Psoas muscle (tissue), 8 donors: ENCODE data around the gene PLSCR4. TPM values are rescaled to one million over a fixed set of nuclear protein-coding genes. Genes with fewer than 3 reads are reported as not detected.

Source experiments
- ATAC-seq, 4 donors: fragments of 200-7000 bp; cut with Tn5 transposase; one replicate each; pipeline ENCODE4 v1.9.1; 2020; ENCODE audit warnings: moderate library complexity in 3 of 4, mild to moderate bottlenecking in 2 of 4
- DNase-seq, 2 donors: peaks; one replicate each; pipeline ENCODE4 v3.0.0-alpha.2; 2020
- H3K27ac ChIP-seq: fragments of 200-600 bp; one replicate; pipeline ENCODE4 v1.8.0; 2022
- H3K27me3 ChIP-seq, 3 donors: fragments of 200-600 bp in 1 of 3; one replicate each; pipeline versions ENCODE4 v1.6.1 to v1.8.0; 2013 to 2022; ENCODE audit warnings: low read length in 2 of 3, mild to moderate bottlenecking in 2 of 3, moderate library complexity in 1 of 3; ENCODE audit not compliant: insufficient read depth in 3 of 3
- H3K36me3 ChIP-seq, 2 donors: fragments of 200-600 bp in 1 of 2; one replicate each; pipeline versions ENCODE4 v1.6.1 to v1.8.0; 2013 to 2022; ENCODE audit warnings: low read depth in 1 of 2, mild to moderate bottlenecking in 1 of 2, moderate library complexity in 1 of 2; ENCODE audit not compliant: insufficient read depth in 1 of 2
- H3K4me1 ChIP-seq: fragments of 200-600 bp; one replicate; pipeline ENCODE4 v1.8.0; 2022
- H3K4me3 ChIP-seq: fragments of 200-600 bp; one replicate; pipeline ENCODE4 v1.8.0; 2022; ENCODE audit warnings: mild to moderate bottlenecking
- H3K9me3 ChIP-seq: fragments of 200-600 bp; one replicate; pipeline ENCODE4 v1.8.0; 2022
- CTCF ChIP-seq: fragments of 200-600 bp; IDR thresholded peaks from one replicate; pipeline ENCODE4 v1.8.0; 2022; ENCODE audit warnings: antibody characterized with exemption
- WGBS, 3 donors: extraction: QIAGEN DNeasy Blood & Tissue Kit; methylation state at CpG; one replicate each; pipeline versions ENCODE4 v1.1.6 to v1.1.7; 2013; 5-methylcytosine and 5-hydroxymethylcytosine counted together
- intact Hi-C, 2 donors: fragments of 100-400 bp; cut with DNase I; formaldehyde crosslinking; loops; one replicate each; pipeline versions ENCODE4 v1.11.0 to v1.14.2; 2022
- polyA plus RNA-seq, 3 donors: library from polyadenylated mRNA; stranded (reverse); fragments of 200-250 nt; gene quantifications; one replicate each; pipeline ENCODE4 v1.2.3, GENCODE V29; 2013
- total RNA-seq, 4 donors: library from RNA; stranded (reverse); fragmentation: NEBNext Ultra II Directional in 2 of 4; extraction: Animal tissue kit (Norgen Biotek cat#: 25700) in 2 of 4; gene quantifications; one replicate each; pipeline versions ENCODE4 v1.2.1 to v1.2.4, GENCODE V29; 2021 to 2023
- donor health status: healthy with polysubstance abuse.
- donor health status: DM: no; HTN: no; CAD: no; lungs with moderate emphysema.
- donor health status: Bipolar disorder and iron deficiency.
- donor health status: healthy.
- donor health status: DM: yes; HTN: yes; CAD: no.
- donor health status: DM: no; HTN: no; CAD: no.
- donor health status: DM: no; HTN: no; CAD: no.
- donor health status: DM: yes; HTN: yes; CAD: no.

PLSCR4 gene
- total and polyA plus RNA-seq, 7 donors, result 2.0 to 13.5 (median 3.6) TPM

GRCh38 chr3:146217324-146217723 is 33.6 kb downstream of the PLSCR4 start:
- 84 to 98% (median 87%) methylated on average over 2 of the region's 2 CpGs for WGBS, 3 donors

DNA sequence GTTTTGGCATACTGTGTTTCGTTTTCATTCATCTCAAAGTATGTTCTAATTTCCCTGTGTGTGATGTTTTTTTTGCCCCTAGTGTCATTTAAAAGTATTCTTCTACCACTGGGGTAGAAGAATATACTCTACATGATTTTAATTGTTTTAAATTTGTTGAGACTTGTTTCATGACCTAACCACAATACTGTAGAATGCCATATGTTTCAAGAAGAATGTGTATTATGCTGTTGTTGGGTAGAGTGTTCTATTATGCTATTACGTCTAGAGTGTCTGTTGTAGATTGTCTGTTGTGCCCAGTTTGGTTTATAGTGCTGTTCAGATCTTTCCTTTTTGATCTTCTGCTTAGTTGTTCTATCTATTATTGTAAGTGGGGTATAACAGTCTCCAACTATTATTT is 36.4 kb downstream of the PLSCR4 start:
- ATAC-seq (no peak), DNase-seq (no peak)
- Histone ChIP-seq H3K4me1 (no peaks in the 10 kb centered on the region), H3K9me3 (no peaks in the 10 kb centered on the region), H3K27me3 (no peaks in the 10 kb centered on the region), H3K27ac (no peak overlapping the region), H3K36me3 (no peaks in the 10 kb centered on the region), H3K4me3 (no peak overlapping the region)
- 92 to 97% (median 96%) methylated on average over 2 of the region's 2 CpGs for WGBS, 3 donors
- intact Hi-C loops, result loop anchor here in 1 of 2 donors (10.0 kb wide), 1 partner anchor 360 kb away; no protein-coding TSS in a partner anchor
- no peak for TF ChIP-seq CTCF

More at GRCh38 chr3:146217324-146217723, 33.6 kb downstream of the PLSCR4 start:
- H3K9me3 ChIP-seq, result no peaks in the 10 kb centered on the region
- no peaks in the 10 kb centered on the region for H3K27me3 ChIP-seq
- TF ChIP-seq CTCF, result no peak
- intact Hi-C loops, result loop anchor here (5.0 to 10.0 kb wide), 2 partner anchors 110 to 357 kb away; no protein-coding TSS in a partner anchor
- DNase-seq (no peak), ATAC-seq (no peak)
- no peak overlapping the region for H3K27ac ChIP-seq
- no peaks in the 10 kb centered on the region for H3K4me1 ChIP-seq
- no peaks in the 10 kb centered on the region for H3K36me3 ChIP-seq
- no peak overlapping the region for H3K4me3 ChIP-seq

GRCh38 chr3:146209371-146209770 is 41.5 kb downstream of the PLSCR4 start:
- DNase-seq (no peak), ATAC-seq (no peak)
- no peaks in the 10 kb centered on the region for H3K27me3 ChIP-seq
- no peaks in the 10 kb centered on the region for H3K4me1 ChIP-seq
- H3K27ac ChIP-seq, result no peak overlapping the region
- H3K4me3 ChIP-seq, result no peak overlapping the region
- peaks cover 0 to 8% of the 10 kb centered on the region in 2 donors for H3K36me3 ChIP-seq
- intact Hi-C loops, result no loop called here
- TF ChIP-seq CTCF, result no peak
- H3K9me3 ChIP-seq, result no peaks in the 10 kb centered on the region

- H3K4me3 ChIP-seq, result no peak overlapping the region
- no peaks in the 10 kb centered on the region for H3K27me3 ChIP-seq
- ATAC-seq, result no peak
- intact Hi-C loops, result no loop called here
- H3K36me3 ChIP-seq, result peaks cover 0 to 8% of the 10 kb centered on the region in 2 donors
- H3K9me3 ChIP-seq, result no peaks in the 10 kb centered on the region
- no peak for TF ChIP-seq CTCF
- peaks cover 13% of the 10 kb centered on the region for H3K4me1 ChIP-seq
- no peak overlapping the region for H3K27ac ChIP-seq
- DNase-seq, result no peak
Measured at GRCh38 chr3:146203776-146204175, 47.1 kb downstream of the PLSCR4 start.

DNA sequence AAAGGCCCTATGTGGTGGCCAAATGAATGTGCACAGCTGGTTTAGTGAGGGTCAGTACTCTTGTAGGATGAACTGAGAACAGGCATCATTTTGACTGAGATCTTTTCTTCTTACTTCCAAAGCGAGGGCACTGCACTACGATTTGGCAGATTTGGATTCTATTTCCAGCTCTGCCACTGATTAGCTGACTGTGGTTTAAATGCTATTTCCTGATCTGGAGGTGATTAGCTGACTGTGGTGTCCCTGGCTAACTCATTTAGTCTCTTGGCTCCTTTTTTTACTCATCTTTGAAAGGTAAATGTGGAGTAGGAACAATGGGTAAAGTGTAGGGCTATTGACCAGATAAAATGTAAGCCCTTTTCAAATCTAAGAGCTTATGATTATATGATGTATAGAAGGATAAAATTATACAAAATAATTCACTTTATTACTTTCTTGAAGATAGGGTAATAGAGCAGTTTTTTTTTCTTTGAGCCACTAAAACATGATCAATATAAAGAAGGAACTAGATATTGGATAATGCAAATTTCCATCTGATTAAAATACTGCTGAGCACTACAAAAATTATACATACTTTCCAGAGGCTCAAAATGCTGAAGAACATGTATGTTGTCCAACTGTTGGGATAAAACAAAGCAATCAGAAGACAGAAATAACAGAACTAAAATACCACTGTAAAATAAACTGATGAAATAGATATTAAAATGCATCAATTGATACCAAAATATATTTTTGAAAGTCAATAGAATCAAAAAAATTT is 50.3 kb downstream of the PLSCR4 start:
- 35 to 61% (median 40%) methylated on average over 2 of the region's 2 CpGs for WGBS, 3 donors
- intact Hi-C loops, result no loop called here
- no peak for TF ChIP-seq CTCF
- Histone ChIP-seq H3K36me3 (no peaks in the 10 kb centered on the region), H3K4me3 (no peak overlapping the region), H3K27ac (no peak overlapping the region), H3K27me3 (no peaks in the 10 kb centered on the region), H3K4me1 (peaks cover 20% of the 10 kb centered on the region), H3K9me3 (no peaks in the 10 kb centered on the region)
- DNase-seq (no peak), ATAC-seq (no peak)
